Activated CD8-positive, alpha-beta memory T cell treated with anti-CD3 and anti-CD28 coated beads, Interleukin-2, amount 10 ng/mL, durations not matched to agents 7 days and 5 days (primary cell): ENCODE data around the gene MUC5AC. TPM values are rescaled to one million over a fixed set of nuclear protein-coding genes. Genes with fewer than 3 reads are reported as not detected.
"Not testable (repeated sequence)": the region's sequence is repeated elsewhere in the genome, so short reads cannot be mapped to it uniquely, and the experiment has no call there.

Source experiments
- ATAC-seq: fragments of 150-1000 bp; cut with Tn5 transposase; one replicate; pipeline ENCODE4 v1.10.0; 2021; ENCODE audit warnings: moderate library complexity
- CTCF ChIA-PET: fragments of 350-600 bp; sonication (Branson Sonifier 250); formaldehyde crosslinking; loops from one replicate; lab custom pipeline; 2021; ENCODE audit warnings: antibody characterized with exemption; lab: Charles Lee
- DNase-seq: peaks from one replicate; pipeline ENCODE4 v3.0.0-alpha.2; 2020
- H3K27ac Mint-ChIP-seq: one replicate; pipeline ENCODE4 v1.8.0; 2021; ENCODE audit warnings: mild to moderate bottlenecking, mixed read lengths
- H3K27me3 Mint-ChIP-seq: one replicate; pipeline ENCODE4 v1.8.0; 2021; ENCODE audit warnings: mixed read lengths
- H3K36me3 Mint-ChIP-seq: one replicate; pipeline ENCODE4 v1.8.0; 2021; ENCODE audit warnings: mild to moderate bottlenecking, mixed read lengths
- H3K4me1 Mint-ChIP-seq: one replicate; pipeline ENCODE4 v1.8.0; 2021; ENCODE audit warnings: mixed read lengths
- H3K4me3 Mint-ChIP-seq: one replicate; pipeline ENCODE4 v1.8.0; 2021; ENCODE audit warnings: mild to moderate bottlenecking, moderate library complexity, mixed read lengths
- H3K9me3 Mint-ChIP-seq: one replicate; pipeline ENCODE4 v1.8.0; 2022; ENCODE audit warnings: low read depth, mixed read lengths
- total RNA-seq, 2 experiments: library from RNA; stranded (reverse); gene quantifications; one replicate each; pipeline ENCODE4 v1.2.3, GENCODE V29; 2021

MUC5AC gene
- total RNA-seq, 2 experiments from 2014 or later, result not detected

- Mint-ChIP-seq H3K27ac (no peak overlapping the region), H3K27me3 (peaks cover 17% of the 10 kb centered on the region), H3K36me3 (peaks cover 2% of the 10 kb centered on the region), H3K4me3 (no peak overlapping the region), H3K4me1 (no peaks in the 10 kb centered on the region), H3K9me3 (peaks cover 7% of the 10 kb centered on the region)
- no peak for ATAC-seq
- DNase-seq, result no peak
- CTCF ChIA-PET, result interaction anchor here (1.2 to 1.5 kb wide), 2 partner anchors 308 to 367 kb away, joined by 3 read pairs; no protein-coding TSS in a partner anchor
These were observed 49.8 kb downstream of the MUC5AC start for GRCh38 chr11:1207401-1208143.

GRCh38 chr11:1208144-1208393 lies 50.3 kb downstream of the MUC5AC start:
- Mint-ChIP-seq H3K4me1 (no peaks in the 10 kb centered on the region), H3K36me3 (peaks cover 2% of the 10 kb centered on the region), H3K4me3 (no peak overlapping the region), H3K9me3 (peaks cover 7% of the 10 kb centered on the region), H3K27me3 (peaks cover 17% of the 10 kb centered on the region), H3K27ac (no peak overlapping the region)
- ATAC-seq (no peak), DNase-seq (no peak)
- CTCF ChIA-PET, result interaction anchor here (1.2 to 1.5 kb wide), 2 partner anchors 307 to 367 kb away, joined by 3 read pairs; no protein-coding TSS in a partner anchor

- CTCF ChIA-PET, result interaction anchor here (1.5 kb wide), 1 partner anchor 366 kb away, joined by 3 read pairs; no protein-coding TSS in a partner anchor
- DNase-seq (no peak), ATAC-seq (no peak)
- no peak overlapping the region for H3K4me3 Mint-ChIP-seq
- peaks cover 7% of the 10 kb centered on the region for H3K9me3 Mint-ChIP-seq
- peaks cover 2% of the 10 kb centered on the region for H3K36me3 Mint-ChIP-seq
- H3K27ac Mint-ChIP-seq, result no peak overlapping the region
- H3K4me1 Mint-ChIP-seq, result no peaks in the 10 kb centered on the region
- peaks cover 17% of the 10 kb centered on the region for H3K27me3 Mint-ChIP-seq
These were observed 50.9 kb downstream of the MUC5AC start for GRCh38 chr11:1208394-1209261.

- Mint-ChIP-seq H3K9me3 (peaks cover 7% of the 10 kb centered on the region), H3K4me3 (no peak overlapping the region), H3K4me1 (no peaks in the 10 kb centered on the region), H3K36me3 (peaks cover 2% of the 10 kb centered on the region), H3K27me3 (peaks cover 20% of the 10 kb centered on the region), H3K27ac (no peak overlapping the region)
- CTCF ChIA-PET, result no interaction called here
- no peak for ATAC-seq
- no peak for DNase-seq
These were observed 51.8 kb downstream of the MUC5AC start for GRCh38 chr11:1209371-1210057.

GRCh38 chr11:1211838-1212237 lies 54.1 kb downstream of the MUC5AC start:
- Mint-ChIP-seq H3K27me3 (peaks cover 20% of the 10 kb centered on the region), H3K9me3 (peaks cover 7% of the 10 kb centered on the region), H3K27ac (no peak overlapping the region), H3K4me3 (no peak overlapping the region), H3K4me1 (no peaks in the 10 kb centered on the region), H3K36me3 (peaks cover 2% of the 10 kb centered on the region)
- CTCF ChIA-PET, result no interaction called here
- ATAC-seq, result no peak
- no peak for DNase-seq

GRCh38 chr11:1215826-1216225 lies 58.1 kb downstream of the MUC5AC start:
- not testable (repeated sequence) for H3K9me3 Mint-ChIP-seq, DNase-seq, H3K27ac Mint-ChIP-seq, H3K4me1 Mint-ChIP-seq, H3K4me3 Mint-ChIP-seq, H3K36me3 Mint-ChIP-seq, ATAC-seq
- CTCF ChIA-PET, result interaction anchor here (0.7 kb wide), 1 partner anchor 625 kb away, joined by 4 read pairs; no protein-coding TSS in a partner anchor
- peaks cover 19% of the 10 kb centered on the region for H3K27me3 Mint-ChIP-seq

- CTCF ChIA-PET, result no interaction called here
These were observed 59.4 kb downstream of the MUC5AC start for GRCh38 chr11:1217151-1217550.

GRCh38 chr11:1218256-1218787 lies 60.6 kb downstream of the MUC5AC start:
- ATAC-seq (no peak), DNase-seq (no peak)
- CTCF ChIA-PET, result no interaction called here
- Mint-ChIP-seq H3K9me3 (no peaks in the 10 kb centered on the region), H3K4me3 (no peak overlapping the region), H3K36me3 (no peaks in the 10 kb centered on the region), H3K27me3 (peaks cover 3% of the 10 kb centered on the region), H3K27ac (no peak overlapping the region), H3K4me1 (no peaks in the 10 kb centered on the region)

More at GRCh38 chr11:1217151-1217550, 59.4 kb downstream of the MUC5AC start:
- Mint-ChIP-seq H3K27me3 (peaks cover 6% of the 10 kb centered on the region), H3K9me3 (peaks cover 2% of the 10 kb centered on the region), H3K27ac (no peak overlapping the region), H3K4me1 (no peaks in the 10 kb centered on the region), H3K4me3 (no peak overlapping the region), H3K36me3 (no peaks in the 10 kb centered on the region)
- ATAC-seq (no peak), DNase-seq (no peak)

- Mint-ChIP-seq H3K9me3 (no peaks in the 10 kb centered on the region), H3K36me3 (no peaks in the 10 kb centered on the region), H3K27ac (no peak overlapping the region), H3K4me1 (no peaks in the 10 kb centered on the region), H3K27me3 (peaks cover 3% of the 10 kb centered on the region), H3K4me3 (no peak overlapping the region)
- ATAC-seq (no peak), DNase-seq (no peak)
- CTCF ChIA-PET, result interaction anchor here (1.1 kb wide), 1 partner anchor 356 kb away, joined by 4 read pairs; no protein-coding TSS in a partner anchor
These were observed 61.2 kb downstream of the MUC5AC start for GRCh38 chr11:1218788-1219445.

- no peak overlapping the region for H3K4me3 Mint-ChIP-seq
- CTCF ChIA-PET, result interaction anchor here (1.1 kb wide), 1 partner anchor 355 kb away, joined by 4 read pairs; no protein-coding TSS in a partner anchor
- ATAC-seq (no peak), DNase-seq (no peak)
- H3K27ac Mint-ChIP-seq, result no peak overlapping the region
- no peaks in the 10 kb centered on the region for H3K27me3 Mint-ChIP-seq
- H3K36me3 Mint-ChIP-seq, result no peaks in the 10 kb centered on the region
- H3K9me3 Mint-ChIP-seq, result no peaks in the 10 kb centered on the region
- H3K4me1 Mint-ChIP-seq, result no peaks in the 10 kb centered on the region
These were observed 61.7 kb downstream of the MUC5AC start for GRCh38 chr11:1219446-1219833.

GRCh38 chr11:1219834-1220815 lies 62.4 kb downstream of the MUC5AC start:
- H3K36me3 Mint-ChIP-seq, result no peaks in the 10 kb centered on the region
- no peaks in the 10 kb centered on the region for H3K4me1 Mint-ChIP-seq
- no peak overlapping the region for H3K27ac Mint-ChIP-seq
- ATAC-seq, result no peak
- CTCF ChIA-PET, result interaction anchor here (1.1 kb wide), 1 partner anchor 355 kb away, joined by 4 read pairs; no protein-coding TSS in a partner anchor
- no peak overlapping the region for H3K4me3 Mint-ChIP-seq
- DNase-seq, result no peak
- H3K27me3 Mint-ChIP-seq, result no peaks in the 10 kb centered on the region
- H3K9me3 Mint-ChIP-seq, result no peaks in the 10 kb centered on the region
